Panc1 (cell line): ENCODE measurements around the gene CFAP141.

Source experiments
- POLR2AphosphoS5 ChIP-seq: IDR thresholded peaks from 2 replicates; pipeline ENCODE4 v1.6.1; 2012; ENCODE audit warnings: mild to moderate bottlenecking, low read depth, low read length, moderate library complexity
- TCF7L2 ChIP-seq: IDR thresholded peaks from 2 replicates; pipeline ENCODE4 v1.6.1; 2011; ENCODE audit warnings: mild to moderate bottlenecking, low read depth, low read length, inconsistent platforms
- TF ChIP-seq, protein P1 (sequence below): fragments of 450-650 bp; IDR thresholded peaks from 2 replicates; pipeline ENCODE4 v1.5.1; 2017; ENCODE audit warnings: mild to moderate bottlenecking

GRCh38 chr1:154171223-154171583 lies 34.9 kb downstream of the CFAP141 start:
- TF ChIP-seq, protein P1, sequence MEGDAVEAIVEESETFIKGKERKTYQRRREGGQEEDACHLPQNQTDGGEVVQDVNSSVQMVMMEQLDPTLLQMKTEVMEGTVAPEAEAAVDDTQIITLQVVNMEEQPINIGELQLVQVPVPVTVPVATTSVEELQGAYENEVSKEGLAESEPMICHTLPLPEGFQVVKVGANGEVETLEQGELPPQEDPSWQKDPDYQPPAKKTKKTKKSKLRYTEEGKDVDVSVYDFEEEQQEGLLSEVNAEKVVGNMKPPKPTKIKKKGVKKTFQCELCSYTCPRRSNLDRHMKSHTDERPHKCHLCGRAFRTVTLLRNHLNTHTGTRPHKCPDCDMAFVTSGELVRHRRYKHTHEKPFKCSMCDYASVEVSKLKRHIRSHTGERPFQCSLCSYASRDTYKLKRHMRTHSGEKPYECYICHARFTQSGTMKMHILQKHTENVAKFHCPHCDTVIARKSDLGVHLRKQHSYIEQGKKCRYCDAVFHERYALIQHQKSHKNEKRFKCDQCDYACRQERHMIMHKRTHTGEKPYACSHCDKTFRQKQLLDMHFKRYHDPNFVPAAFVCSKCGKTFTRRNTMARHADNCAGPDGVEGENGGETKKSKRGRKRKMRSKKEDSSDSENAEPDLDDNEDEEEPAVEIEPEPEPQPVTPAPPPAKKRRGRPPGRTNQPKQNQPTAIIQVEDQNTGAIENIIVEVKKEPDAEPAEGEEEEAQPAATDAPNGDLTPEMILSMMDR = no peak
- no peak for TF ChIP-seq POLR2AphosphoS5
- TF ChIP-seq TCF7L2 = no peak
